A673 (cell line): ENCODE data around the gene CDH23.

Experiments
- CTCF ChIP-seq: fragments of 300-800, 200-600 bp; sonication (generic); conservative IDR thresholded peaks from 2 replicates; pipeline ENCODE4 v1.5.1; 2017; ENCODE audit warnings: low read depth, mild to moderate bottlenecking, antibody characterized with exemption, low read length, moderate library complexity, mixed read lengths
- EZH2 ChIP-seq: fragments of 200-600 bp; sonication (generic); IDR thresholded peaks from 2 replicates; pipeline ENCODE4 v1.6.1; 2017; ENCODE audit warnings: borderline replicate concordance, low read depth, mild to moderate bottlenecking, mixed read lengths, antibody characterized with exemption, low read length; ENCODE audit not compliant: poor library complexity, severe bottlenecking

DNA sequence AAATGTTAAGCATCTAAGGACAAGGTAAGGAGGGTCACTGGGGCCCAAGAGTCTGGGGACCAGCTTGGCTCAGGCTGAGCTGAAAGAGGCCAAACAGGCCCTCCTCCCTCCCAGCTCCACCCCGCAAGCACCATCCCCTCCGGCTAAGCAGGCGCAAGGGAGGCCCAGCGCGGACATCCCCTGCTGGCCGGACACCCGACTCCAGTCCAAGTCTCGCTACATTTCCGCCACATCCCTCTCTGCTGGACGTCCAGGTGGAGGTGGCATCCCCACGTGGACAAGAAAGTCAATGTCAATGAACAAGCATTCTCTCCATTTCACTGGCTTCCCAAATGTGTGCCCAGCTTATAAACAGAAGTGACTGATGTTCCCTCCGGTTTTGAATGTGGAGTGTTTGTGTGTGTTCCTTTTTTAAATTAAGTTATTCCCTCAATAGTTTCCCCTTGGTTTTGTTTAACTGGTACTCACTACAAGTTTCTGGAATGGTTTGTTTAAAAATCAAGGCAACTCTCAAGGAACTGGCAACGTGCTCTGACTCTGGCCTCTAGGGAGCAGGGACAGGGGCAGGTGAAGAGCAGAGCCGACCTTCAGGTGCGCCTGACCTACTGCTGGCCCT, 418.9 kb downstream of the CDH23 start:
- no peak for TF ChIP-seq CTCF
- TF ChIP-seq EZH2: no peak
